B cell (primary cell): ENCODE measurements around the gene CIT. TPM values are rescaled to one million over a fixed set of nuclear protein-coding genes. Genes with fewer than 3 reads are reported as not detected.

ENCODE experiments used
- ATAC-seq: fragments of 200-7000 bp; cut with Tn5 transposase; one replicate; pipeline ENCODE4 v1.10.0; 2021; ENCODE audit warnings: low read depth, mild to moderate bottlenecking, moderate number of reproducible peaks, moderate library complexity
- CTCF ChIA-PET: fragments of 350-600 bp; sonication (Branson Sonifier 250); formaldehyde crosslinking; loops from one replicate; lab custom pipeline; 2021; ENCODE audit warnings: antibody characterized with exemption, inconsistent platforms; lab: Charles Lee
- POLR2A ChIA-PET: fragments of 350-600 bp; sonication (Branson Sonifier 250); formaldehyde crosslinking; loops from one replicate; lab custom pipeline; 2021; ENCODE audit warnings: antibody characterized with exemption; lab: Charles Lee
- DNase-seq: peaks from one replicate; pipeline ENCODE4 v3.0.0; 2013
- H2AFZ ChIP-seq: 2 replicates; pipeline ENCODE4 v1.6.1; 2012; ENCODE audit warnings: mild to moderate bottlenecking, low read depth, low read length; ENCODE audit not compliant: insufficient read depth, poor library complexity, severe bottlenecking
- H3K27ac ChIP-seq, 2 donors: 1 replicate in 1 of 2; 2 replicates in 1 of 2; pipeline ENCODE4 v1.5.1; 2012 to 2013; ENCODE audit warnings: low read length in 2 of 2, mild to moderate bottlenecking in 2 of 2, moderate library complexity in 1 of 2
- H3K27me3 ChIP-seq, 4 experiments: fragments of 200-600 bp in 1 of 4; sonication (generic) in 1 of 4; replicated peaks in 1 of 4; 1 replicate in 2 of 4; 2 replicates in 2 of 4; pipeline versions ENCODE4 v1.6.1 to v1.7.0; 2013 to 2016; ENCODE audit warnings: low read length in 3 of 4, mild to moderate bottlenecking in 2 of 4, mixed read lengths in 1 of 4, moderate library complexity in 1 of 4; ENCODE audit not compliant: insufficient read depth in 4 of 4, control insufficient read depth in 3 of 4; ENCODE audit errors: control extremely low read depth in 1 of 4
- H3K36me3 ChIP-seq, 2 experiments: replicated peaks in 1 of 2; 1 replicate in 1 of 2; 2 replicates in 1 of 2; pipeline versions ENCODE4 v1.6.1 to v1.7.1; 2013; ENCODE audit warnings: low read length in 1 of 2; ENCODE audit not compliant: insufficient read depth in 2 of 2, control insufficient read depth in 1 of 2; ENCODE audit errors: control extremely low read depth in 1 of 2, extremely low read depth in 1 of 2
- H3K4me1 ChIP-seq, 2 donors: fragments of 200-600 bp in 1 of 2; sonication (generic) in 1 of 2; 1 replicate in 1 of 2; 2 replicates in 1 of 2; pipeline versions ENCODE4 v1.5.1 to v1.6.1; 2013 to 2017; ENCODE audit warnings: low read length in 2 of 2; ENCODE audit not compliant: control insufficient read depth in 2 of 2, insufficient read depth in 2 of 2
- H3K4me2 ChIP-seq: replicated peaks from 2 replicates; pipeline ENCODE3; 2012; ENCODE audit warnings: mild to moderate bottlenecking, low read depth, low read length; ENCODE audit not compliant: poor library complexity, severe bottlenecking
- H3K4me3 ChIP-seq, 5 experiments: fragments of 200-600 bp in 1 of 5; sonication (generic) in 1 of 5; 1 replicate in 3 of 5; 2 replicates in 2 of 5; pipeline versions ENCODE4 v1.5.1 to v1.7.0; 2011 to 2016; ENCODE audit warnings: low read length in 4 of 5, mild to moderate bottlenecking in 4 of 5, low read depth in 2 of 5, control low read depth in 1 of 5, moderate library complexity in 1 of 5; ENCODE audit not compliant: insufficient read depth in 1 of 5; ENCODE audit errors: control extremely low read depth in 1 of 5, extremely low read depth in 1 of 5
- H3K79me2 ChIP-seq: fragments of 200-600 bp; sonication (generic); one replicate; pipeline ENCODE4 v1.6.0; 2016; ENCODE audit warnings: low read length; ENCODE audit not compliant: control insufficient read depth, insufficient read depth
- H3K9ac ChIP-seq: fragments of 200-600 bp; sonication (generic); 2 replicates; pipeline ENCODE4 v1.6.1; 2017; ENCODE audit warnings: mild to moderate bottlenecking, low read length, moderate library complexity
- H3K9me3 ChIP-seq, 3 donors: one replicate each; pipeline versions ENCODE4 v1.6.1 to v1.7.1; 2013; ENCODE audit warnings: low read length in 2 of 3; ENCODE audit not compliant: control insufficient read depth in 2 of 3, insufficient read depth in 1 of 3; ENCODE audit errors: control extremely low read depth in 1 of 3
- H4K20me1 ChIP-seq: 2 replicates; pipeline ENCODE4 v1.6.0; 2012; ENCODE audit warnings: mild to moderate bottlenecking, low read length; ENCODE audit not compliant: insufficient read depth, control insufficient read depth, poor library complexity, severe bottlenecking
- H3K27ac Mint-ChIP-seq: one replicate; pipeline ENCODE4 v1.8.0; 2021; ENCODE audit warnings: mixed read lengths
- H3K27me3 Mint-ChIP-seq: one replicate; pipeline ENCODE4 v1.8.0; 2021; ENCODE audit warnings: mixed read lengths
- H3K4me1 Mint-ChIP-seq: one replicate; pipeline ENCODE4 v1.8.0; 2021; ENCODE audit warnings: mixed read lengths
- H3K4me3 Mint-ChIP-seq: one replicate; pipeline ENCODE4 v1.8.0; 2021; ENCODE audit warnings: mixed read lengths
- H3K9me3 Mint-ChIP-seq: one replicate; pipeline ENCODE4 v1.8.0; 2022; ENCODE audit warnings: mixed read lengths; ENCODE audit not compliant: insufficient read depth
- EZH2 ChIP-seq: IDR thresholded peaks from 2 replicates; pipeline ENCODE4 v1.6.1; 2012; ENCODE audit warnings: borderline replicate concordance, low read depth, mild to moderate bottlenecking, moderate library complexity, low read length; ENCODE audit not compliant: insufficient read depth, poor library complexity, severe bottlenecking
- WGBS: methylation state at CpG from one replicate; pipeline ENCODE4 v1.1.5; 2013; ENCODE audit warnings: missing lambda C conversion rate; ENCODE audit not compliant: insufficient coverage; 5-methylcytosine and 5-hydroxymethylcytosine counted together
- intact Hi-C: fragments of 100-400 bp; cut with micrococcal nuclease; formaldehyde crosslinking; loops from one replicate; pipeline ENCODE4 v1.10.0; 2022
- polyA plus RNA-seq: library from polyadenylated mRNA; depleted of rRNA; stranded (reverse); fragments of >200 nt; gene quantifications from 2 replicates; pipeline ENCODE4 v1.2.3, GENCODE V29; 2012
- total RNA-seq, 2 donors: library from RNA; stranded (reverse); fragments of 120-200 nt in 1 of 2; gene quantifications; 1 replicate in 1 of 2; 2 replicates in 1 of 2; pipeline versions ENCODE4 v1.2.3 to v1.2.4, GENCODE V29; 2013 to 2022
- TF ChIP-seq, protein P1 (sequence below): fragments of 200-600 bp; IDR thresholded peaks from one replicate; pipeline ENCODE4 v1.8.0; 2022; ENCODE audit warnings: antibody characterized with exemption, mild to moderate bottlenecking

CIT gene
- total and polyA plus RNA-seq, 2 donors (not counting 1 experiment from before 2014, with no cell fraction given) = 1.4 to 6.1 TPM

DNA sequence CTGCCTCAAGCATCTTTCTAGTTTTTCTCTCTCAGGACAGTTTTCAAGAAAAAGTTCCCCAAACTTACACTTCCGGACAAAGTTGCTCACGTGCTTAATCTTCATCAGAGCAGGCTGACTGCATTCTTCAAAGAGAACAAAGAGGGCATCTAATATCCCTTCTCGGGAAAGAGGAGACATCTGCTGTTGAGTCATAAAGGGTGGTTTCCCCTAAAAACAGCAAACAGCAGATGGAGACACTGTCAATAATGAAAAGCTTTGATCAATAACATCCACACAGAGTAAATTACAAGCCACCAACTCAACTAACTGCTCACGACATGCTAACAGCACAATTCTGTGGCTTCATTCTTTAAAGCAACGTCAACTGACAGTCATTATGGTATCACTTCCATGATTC, 8.1 kb downstream of the CIT start:
- intact Hi-C loops = no loop called here
- H3K4me3 ChIP-seq = no peak overlapping the region
- no peak overlapping the region for H3K27ac ChIP-seq
- ChIA-PET POLR2A (no interaction called here), CTCF (no interaction called here)
- Mint-ChIP-seq H3K4me1 (no peaks in the 10 kb centered on the region), H3K9me3 (no peaks in the 10 kb centered on the region), H3K4me3 (no peak overlapping the region), H3K27me3 (no peaks in the 10 kb centered on the region), H3K27ac (no peak overlapping the region)
- no peaks in the 10 kb centered on the region for H3K9me3 ChIP-seq
- WGBS = 95% methylated on average over 2 of the region's 5 CpGs
- no peak overlapping the region for H2AFZ ChIP-seq
- H3K9ac ChIP-seq = no peak overlapping the region
- DNase-seq (no peak), ATAC-seq (no peak)
- no peaks in the 10 kb centered on the region for H3K79me2 ChIP-seq
- no peak for TF ChIP-seq EZH2
- TF ChIP-seq, protein P1, sequence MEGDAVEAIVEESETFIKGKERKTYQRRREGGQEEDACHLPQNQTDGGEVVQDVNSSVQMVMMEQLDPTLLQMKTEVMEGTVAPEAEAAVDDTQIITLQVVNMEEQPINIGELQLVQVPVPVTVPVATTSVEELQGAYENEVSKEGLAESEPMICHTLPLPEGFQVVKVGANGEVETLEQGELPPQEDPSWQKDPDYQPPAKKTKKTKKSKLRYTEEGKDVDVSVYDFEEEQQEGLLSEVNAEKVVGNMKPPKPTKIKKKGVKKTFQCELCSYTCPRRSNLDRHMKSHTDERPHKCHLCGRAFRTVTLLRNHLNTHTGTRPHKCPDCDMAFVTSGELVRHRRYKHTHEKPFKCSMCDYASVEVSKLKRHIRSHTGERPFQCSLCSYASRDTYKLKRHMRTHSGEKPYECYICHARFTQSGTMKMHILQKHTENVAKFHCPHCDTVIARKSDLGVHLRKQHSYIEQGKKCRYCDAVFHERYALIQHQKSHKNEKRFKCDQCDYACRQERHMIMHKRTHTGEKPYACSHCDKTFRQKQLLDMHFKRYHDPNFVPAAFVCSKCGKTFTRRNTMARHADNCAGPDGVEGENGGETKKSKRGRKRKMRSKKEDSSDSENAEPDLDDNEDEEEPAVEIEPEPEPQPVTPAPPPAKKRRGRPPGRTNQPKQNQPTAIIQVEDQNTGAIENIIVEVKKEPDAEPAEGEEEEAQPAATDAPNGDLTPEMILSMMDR = no peak
- no peaks in the 10 kb centered on the region for H3K27me3 ChIP-seq
- H4K20me1 ChIP-seq = no peaks in the 10 kb centered on the region
- no peaks in the 10 kb centered on the region for H3K36me3 ChIP-seq
- H3K4me2 ChIP-seq = no peak overlapping the region
- H3K4me1 ChIP-seq = no peaks in the 10 kb centered on the region

DNA sequence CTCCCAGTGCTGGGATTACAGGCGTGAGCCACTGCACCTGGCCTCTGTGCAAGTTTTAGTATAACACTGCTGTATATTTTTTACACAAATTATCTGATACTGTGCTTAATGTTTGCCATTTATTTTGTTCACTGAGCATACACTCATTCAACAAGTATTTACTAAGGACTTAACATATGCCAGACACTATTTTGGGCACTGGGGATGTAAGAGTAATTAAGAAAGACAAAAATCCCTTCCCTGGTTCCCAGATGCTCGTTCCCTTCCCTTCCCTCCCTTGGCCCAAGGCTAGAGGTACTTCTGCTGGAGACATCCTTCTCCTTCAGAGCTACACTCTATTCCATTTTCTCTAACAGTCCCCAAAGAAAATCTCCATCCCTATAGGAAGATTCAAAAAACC, 12.5 kb downstream of the CIT start:
- H3K27ac Mint-ChIP-seq = no peak overlapping the region
- no peak overlapping the region for H3K4me3 Mint-ChIP-seq
- H3K79me2 ChIP-seq = no peaks in the 10 kb centered on the region
- H3K9ac ChIP-seq = no peak overlapping the region
- intact Hi-C loops = no loop called here
- H3K27ac ChIP-seq = no peak overlapping the region
- no peak overlapping the region for H2AFZ ChIP-seq
- DNase-seq (no peak), ATAC-seq (no peak)
- H3K27me3 ChIP-seq = no peaks in the 10 kb centered on the region
- H3K4me1 ChIP-seq = no peaks in the 10 kb centered on the region
- no peaks in the 10 kb centered on the region for H3K9me3 ChIP-seq
- no peaks in the 10 kb centered on the region for H3K4me1 Mint-ChIP-seq
- ChIA-PET POLR2A (no interaction called here), CTCF (no interaction called here)
- H3K36me3 ChIP-seq = no peaks in the 10 kb centered on the region
- no peaks in the 10 kb centered on the region for H3K27me3 Mint-ChIP-seq
- no CpG with 5 or more reads among the region's 2 CpGs for WGBS
- TF ChIP-seq, protein P1 = no peak
- TF ChIP-seq EZH2 = no peak
- H3K4me2 ChIP-seq = no peak overlapping the region
- no peak overlapping the region for H3K4me3 ChIP-seq
- H4K20me1 ChIP-seq = no peaks in the 10 kb centered on the region
- H3K9me3 Mint-ChIP-seq = no peaks in the 10 kb centered on the region
